ENCODE results near the gene COPE. TPM values are rescaled to one million over a fixed set of nuclear protein-coding genes. Genes with fewer than 3 reads are reported as not detected.

COPE gene
- total RNA-seq, 1 donor from 2014 or later: 141 TPM

GRCh38 chr19:18945297-18945696 is 26.1 kb upstream of the COPE start:
- no peak for ATAC-seq
- intact Hi-C loops (cut with DNase I): no loop called here

DNA sequence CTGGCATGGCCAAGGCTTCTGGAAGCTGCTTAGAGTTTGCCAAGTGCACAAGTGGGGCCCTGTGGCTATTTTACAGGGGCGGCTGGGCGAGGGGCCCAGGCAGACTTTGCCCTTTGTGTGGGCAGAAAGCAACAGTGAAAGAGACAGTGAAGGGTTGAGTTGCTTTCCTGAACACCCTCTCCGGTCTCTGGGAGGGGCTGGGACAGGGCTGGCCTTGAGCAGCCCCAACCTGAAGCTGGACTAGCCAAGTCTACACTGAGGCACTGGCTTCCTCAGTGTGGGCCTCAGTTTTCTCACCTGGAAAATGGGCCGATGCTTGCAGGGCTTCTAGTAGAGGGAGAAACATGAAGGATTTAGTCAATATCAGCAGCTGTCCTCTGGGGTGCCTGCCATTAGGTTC is 24.3 kb upstream of the COPE start:
- Histone ChIP-seq H3K4me1 (peaks cover 8% of the 10 kb centered on the region), H3K36me3 (no peaks in the 10 kb centered on the region), H3K27me3 (no peaks in the 10 kb centered on the region), H3K4me3 (no peak overlapping the region), H3K9me3 (no peaks in the 10 kb centered on the region), H3K27ac (no peak overlapping the region)
- intact Hi-C loops (cut with DNase I): no loop called here
- no peak for TF ChIP-seq CTCF (IDR thresholded peaks at IDR 0.05)
- no peak for ATAC-seq
- no peak for DNase-seq

More at GRCh38 chr19:18945297-18945696, 26.1 kb upstream of the COPE start:
- no peak for TF ChIP-seq CTCF (IDR thresholded peaks at IDR 0.05)
- Histone ChIP-seq H3K4me1 (peaks cover 7% of the 10 kb centered on the region), H3K4me3 (no peak overlapping the region), H3K27ac (no peak overlapping the region), H3K27me3 (no peaks in the 10 kb centered on the region), H3K36me3 (no peaks in the 10 kb centered on the region), H3K9me3 (no peaks in the 10 kb centered on the region)
- DNase-seq: no peak

DNA sequence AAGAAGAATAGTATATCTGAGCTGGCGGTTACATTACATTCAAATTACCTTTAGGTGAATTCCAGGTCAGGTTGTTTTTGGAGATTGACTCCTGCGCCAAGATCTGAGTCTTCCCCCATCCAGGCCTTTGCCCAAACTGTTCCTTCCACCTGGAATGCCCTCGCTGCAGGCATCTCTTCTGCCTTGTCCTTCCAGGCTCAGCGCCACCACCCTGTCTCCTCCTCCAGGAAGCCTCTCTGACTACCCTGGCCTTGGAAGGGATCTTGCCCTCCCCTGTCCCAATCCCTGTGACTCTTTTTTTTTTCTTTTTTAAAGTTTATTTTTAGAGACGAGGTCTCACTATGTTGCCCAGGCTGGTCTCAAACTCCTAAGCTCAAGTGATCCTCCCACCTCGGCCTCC is 23.5 kb upstream of the COPE start:
- Histone ChIP-seq H3K4me1 (peaks cover 8% of the 10 kb centered on the region), H3K27me3 (no peaks in the 10 kb centered on the region), H3K36me3 (no peaks in the 10 kb centered on the region), H3K27ac (no peak overlapping the region), H3K4me3 (no peak overlapping the region), H3K9me3 (no peaks in the 10 kb centered on the region)
- intact Hi-C loops (cut with DNase I): no loop called here
- ATAC-seq (no peak), DNase-seq (no peak)
- TF ChIP-seq CTCF (IDR thresholded peaks at IDR 0.05): no peak

- DNase-seq: no peak
- no peak overlapping the region for H3K4me3 ChIP-seq
- TF ChIP-seq CTCF (IDR thresholded peaks at IDR 0.05): no peak
- intact Hi-C loops (cut with DNase I): no loop called here
- H3K27ac ChIP-seq: no peak overlapping the region
- H3K4me1 ChIP-seq: peaks cover 8% of the 10 kb centered on the region
- H3K36me3 ChIP-seq: no peaks in the 10 kb centered on the region
- ATAC-seq: no peak
- H3K9me3 ChIP-seq: no peaks in the 10 kb centered on the region
- H3K27me3 ChIP-seq: no peaks in the 10 kb centered on the region
Measured at GRCh38 chr19:18941628-18942354, 22.6 kb upstream of the COPE start.

DNA sequence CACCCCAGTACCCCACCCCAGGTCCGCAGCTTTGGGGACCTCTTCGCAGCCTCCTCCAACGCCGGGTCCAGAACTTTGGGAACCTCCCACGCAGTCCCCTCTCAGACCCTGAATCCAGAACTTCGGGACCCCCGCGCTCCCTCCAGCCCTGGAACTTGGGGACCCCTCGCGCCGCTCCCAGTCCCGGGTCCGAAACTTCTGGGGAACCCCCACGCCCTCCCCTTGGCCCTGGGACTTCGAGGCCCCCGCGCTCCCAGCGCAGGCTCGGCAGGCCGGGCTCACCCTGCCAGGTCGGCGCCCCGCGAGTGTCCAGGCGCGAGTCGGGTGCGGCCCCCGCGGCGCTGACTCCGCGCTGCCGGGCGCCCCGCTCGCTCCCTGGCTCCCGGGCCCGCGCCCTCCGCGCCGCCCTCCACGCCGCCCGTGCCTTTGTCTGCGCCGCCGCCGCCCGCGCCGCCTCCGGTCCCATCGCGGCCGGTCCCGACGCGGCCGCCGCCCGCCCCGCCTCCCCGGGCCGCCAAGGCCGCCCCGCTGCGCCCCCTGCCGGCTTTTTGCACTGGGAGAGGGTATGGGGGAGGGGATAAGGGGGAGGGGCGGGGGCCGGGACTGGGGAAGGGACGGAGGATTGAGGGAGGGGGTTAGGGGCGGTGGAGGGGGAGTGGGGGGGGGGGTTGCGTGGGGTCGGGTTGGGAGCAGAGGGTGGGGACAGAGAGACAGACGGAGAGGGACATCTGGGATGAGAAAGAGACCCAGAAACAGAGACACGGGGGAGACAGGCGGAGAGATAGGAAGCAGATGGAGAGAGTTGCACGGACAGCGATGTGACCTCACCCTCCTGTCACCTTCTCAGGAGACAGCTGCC is 21.8 kb upstream of the COPE start, which contains the start of gene HOMER3:
TSS of gene HOMER3 (minus strand) at position 449 of the 859 bp plus-strand sequence. CDS start 2,235 bp downstream, outside the sequence.
- Histone ChIP-seq H3K36me3 (no peaks in the 10 kb centered on the region), H3K4me1 (peaks cover 8% of the 10 kb centered on the region), H3K9me3 (no peaks in the 10 kb centered on the region), H3K27ac (peak within 1 kb of the TSS; percentile 42), H3K4me3 (peak within 1 kb of the TSS; percentile 67), H3K27me3 (no peaks in the 10 kb centered on the region)
- intact Hi-C loops (cut with DNase I): no loop called here
- DNase-seq (peak; percentile 91), ATAC-seq (peak; percentile 92)
- no peak for TF ChIP-seq CTCF (IDR thresholded peaks at IDR 0.05)

All from upper lobe of right lung (tissue), 1 donor.